ENCODE results near the gene PARN. TPM values are rescaled to one million over a fixed set of nuclear protein-coding genes. Genes with fewer than 3 reads are reported as not detected.

Gene PARN
- total and polyA plus RNA-seq, 2 of the 8 experiments (the other 6 are each of a cell fraction or from before 2014, with no cell fraction given): 24.5 to 44.6 TPM

DNA sequence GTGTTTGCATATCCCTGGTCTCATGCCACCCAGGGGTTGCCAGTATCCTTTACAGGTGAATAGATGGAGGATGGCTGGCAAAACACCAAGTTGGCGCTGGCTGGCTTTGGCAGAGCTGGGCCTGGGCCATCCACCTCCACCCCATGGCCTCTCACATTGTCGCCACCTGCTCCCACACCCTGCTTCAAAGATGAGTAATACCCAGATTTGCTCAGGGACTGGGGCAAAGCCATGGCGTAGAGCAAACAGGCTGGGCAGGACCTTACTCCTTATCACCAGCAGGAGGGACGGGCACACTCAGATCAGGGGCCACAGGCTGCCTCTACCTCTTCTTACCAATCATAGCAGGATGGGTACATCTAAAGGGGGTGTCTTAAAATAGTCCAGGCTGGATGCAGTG lies 39.7 kb upstream of the PARN start:
- H3K23me2 ChIP-seq (ENCODE audit: low read depth, low read length): no peaks in the 10 kb centered on the region
- no peak overlapping the region for H2AK5ac ChIP-seq (ENCODE audit: low read depth, low read length)
- FAIRE-seq (no peak), DNase-seq (ENCODE audit: low read depth in 1 of 2, low spot score in 2 of 2) (no peak)
- no peak overlapping the region for H2BK12ac ChIP-seq (ENCODE audit: low read depth, low read length)
- WGBS, 2 experiments (ENCODE audit: extremely low coverage in 1 of 2, insufficient coverage in 1 of 2, insufficient read length in 1 of 2, insufficient replicate concordance in 2 of 2, low coverage in 1 of 2, low lambda C conversion rate in 2 of 2, missing lambda C conversion rate in 1 of 2): 94% methylated on average over 4 of the region's 4 CpGs; no CpG with 5 or more reads in 1 of the 2 experiments
- H3K27me3 ChIP-seq (replicated peaks in 1 of 4; ENCODE audit: control insufficient read depth in 3 of 4, extremely low read depth in 1 of 4, insufficient read depth in 3 of 4, low read length in 3 of 4): no peaks in the 10 kb centered on the region
- H4K20me1 ChIP-seq (replicated peaks in 1 of 2; ENCODE audit: control insufficient read depth in 1 of 2, insufficient read depth in 2 of 2, low read length in 2 of 2): peaks cover 2 to 3% of the 10 kb centered on the region in 2 experiments
- H3K56ac ChIP-seq (replicated peaks; ENCODE audit: insufficient read length, low read depth, low read length): no peak overlapping the region
- H3K79me1 ChIP-seq (ENCODE audit: low read depth, low read length): no peaks in the 10 kb centered on the region
- H3K9ac ChIP-seq (replicated peaks in 1 of 4; ENCODE audit: extremely low read depth in 1 of 4, low read depth in 3 of 4, low read length in 3 of 4): no peak overlapping the region
- H4K8ac ChIP-seq (ENCODE audit: extremely low read depth, insufficient read depth, low read length): no peak overlapping the region
- ChIA-PET POLR2A (ENCODE audit: partially characterized antibody) (interaction anchor here (1.3 kb wide), 1 partner anchor 19 kb away, joined by 5 read pairs; no protein-coding TSS in a partner anchor), CTCF (ENCODE audit: partially characterized antibody) (no interaction called here)
- H3K14ac ChIP-seq (ENCODE audit: insufficient read length): no peak overlapping the region
- H2AFZ ChIP-seq (ENCODE audit: low read length): no peak overlapping the region
- H3K9me3 ChIP-seq (ENCODE audit: insufficient read depth in 2 of 2, low read depth in 1 of 2, low read length in 1 of 2): no peaks in the 10 kb centered on the region
- no peak overlapping the region for H3K18ac ChIP-seq (ENCODE audit: extremely low read depth, low read length)
- no peak overlapping the region for H3K4me2 ChIP-seq (ENCODE audit: insufficient read depth in 1 of 2, low read depth in 2 of 2, low read length in 2 of 2)
- H3K4me1 ChIP-seq (replicated peaks in 1 of 4; ENCODE audit: control insufficient read depth in 3 of 4, insufficient read depth in 4 of 4, low read length in 3 of 4): no peaks in the 10 kb centered on the region
- no peak overlapping the region for H3K4ac ChIP-seq (replicated peaks; ENCODE audit: insufficient read length, low read depth, low read length)
- H2BK5ac ChIP-seq (ENCODE audit: low read depth, low read length): no peak overlapping the region
- H4K91ac ChIP-seq (replicated peaks; ENCODE audit: insufficient read length, low read length): no peak overlapping the region
- H4K5ac ChIP-seq (ENCODE audit: insufficient read length, low read depth, low read length): no peak overlapping the region
- H2BK15ac ChIP-seq (ENCODE audit: low read length): no peak overlapping the region
- TF ChIP-seq KDM4A (IDR thresholded peaks at IDR 0.05; ENCODE audit: low read depth, low read length, severe bottlenecking): no peak
- TF ChIP-seq, protein P1, sequence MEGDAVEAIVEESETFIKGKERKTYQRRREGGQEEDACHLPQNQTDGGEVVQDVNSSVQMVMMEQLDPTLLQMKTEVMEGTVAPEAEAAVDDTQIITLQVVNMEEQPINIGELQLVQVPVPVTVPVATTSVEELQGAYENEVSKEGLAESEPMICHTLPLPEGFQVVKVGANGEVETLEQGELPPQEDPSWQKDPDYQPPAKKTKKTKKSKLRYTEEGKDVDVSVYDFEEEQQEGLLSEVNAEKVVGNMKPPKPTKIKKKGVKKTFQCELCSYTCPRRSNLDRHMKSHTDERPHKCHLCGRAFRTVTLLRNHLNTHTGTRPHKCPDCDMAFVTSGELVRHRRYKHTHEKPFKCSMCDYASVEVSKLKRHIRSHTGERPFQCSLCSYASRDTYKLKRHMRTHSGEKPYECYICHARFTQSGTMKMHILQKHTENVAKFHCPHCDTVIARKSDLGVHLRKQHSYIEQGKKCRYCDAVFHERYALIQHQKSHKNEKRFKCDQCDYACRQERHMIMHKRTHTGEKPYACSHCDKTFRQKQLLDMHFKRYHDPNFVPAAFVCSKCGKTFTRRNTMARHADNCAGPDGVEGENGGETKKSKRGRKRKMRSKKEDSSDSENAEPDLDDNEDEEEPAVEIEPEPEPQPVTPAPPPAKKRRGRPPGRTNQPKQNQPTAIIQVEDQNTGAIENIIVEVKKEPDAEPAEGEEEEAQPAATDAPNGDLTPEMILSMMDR (IDR thresholded peaks at IDR 0.05; ENCODE audit: control extremely low read depth in 1 of 3, insufficient read depth in 1 of 3, low read depth in 1 of 3, low read length in 3 of 3): peak in 2 of 3 experiments; percentile 27 to 45; a peak in 2 of 4 replicates
- no peak overlapping the region for H3K4me3 ChIP-seq (ENCODE audit: extremely low read depth in 1 of 4, insufficient read depth in 2 of 4, low read depth in 3 of 4, low read length in 4 of 4)
- no peak overlapping the region for H2BK120ac ChIP-seq (replicated peaks; ENCODE audit: low read depth, low read length)
- H3K36me3 ChIP-seq (ENCODE audit: control insufficient read depth in 2 of 4, insufficient read depth in 4 of 4, low read length in 3 of 4): peaks cover 14 to 33% (median 27%) of the 10 kb centered on the region in 4 experiments
- no peaks in the 10 kb centered on the region for H3K79me2 ChIP-seq (ENCODE audit: control insufficient read depth in 1 of 2, insufficient read depth in 2 of 2, low read length in 2 of 2)
- no peak overlapping the region for H3K23ac ChIP-seq (ENCODE audit: insufficient read length)
- H2BK20ac ChIP-seq (ENCODE audit: low read length): no peak overlapping the region
- no peak overlapping the region for H3K27ac ChIP-seq (ENCODE audit: low read depth, low read length)
